Activated naive CD8-positive, alpha-beta T cell treated with anti-CD3 and anti-CD28 coated beads for 36 hours (primary cell): ENCODE data around the gene CPB2. TPM values are rescaled to one million over a fixed set of nuclear protein-coding genes. Genes with fewer than 3 reads are reported as not detected.

Experiments used
- DNase-seq: peaks from one replicate; pipeline ENCODE4 v3.0.0; 2021
- H3K27ac Mint-ChIP-seq: one replicate; pipeline ENCODE4 v1.8.0; 2022; ENCODE audit warnings: mild to moderate bottlenecking, moderate library complexity, mixed read lengths
- H3K27me3 Mint-ChIP-seq: one replicate; pipeline ENCODE4 v1.8.0; 2022; ENCODE audit warnings: mild to moderate bottlenecking, mixed read lengths
- H3K36me3 Mint-ChIP-seq: one replicate; pipeline ENCODE4 v1.8.0; 2021; ENCODE audit warnings: mild to moderate bottlenecking, mixed read lengths
- H3K4me1 Mint-ChIP-seq: one replicate; pipeline ENCODE4 v1.8.0; 2021; ENCODE audit warnings: mixed read lengths
- H3K4me3 Mint-ChIP-seq: one replicate; pipeline ENCODE4 v1.8.0; 2022; ENCODE audit warnings: mild to moderate bottlenecking, moderate library complexity, mixed read lengths
- H3K9me3 Mint-ChIP-seq: one replicate; pipeline ENCODE4 v1.8.0; 2022; ENCODE audit warnings: mixed read lengths
- total RNA-seq, 2 experiments: library from RNA; stranded (reverse); gene quantifications; one replicate each; pipeline ENCODE4 v1.2.3, GENCODE V29; 2021

Gene CPB2
- total RNA-seq, 2 experiments from 2014 or later: not detected

GRCh38 chr13:46088821-46089562, 15.8 kb downstream of the CPB2 start:
- Mint-ChIP-seq H3K9me3 (no peaks in the 10 kb centered on the region), H3K27me3 (peaks cover 3% of the 10 kb centered on the region), H3K4me3 (no peak overlapping the region), H3K36me3 (no peaks in the 10 kb centered on the region), H3K4me1 (no peaks in the 10 kb centered on the region), H3K27ac (no peak overlapping the region)
- no peak for DNase-seq

GRCh38 chr13:46087481-46087880, 17.4 kb downstream of the CPB2 start:
- H3K4me3 Mint-ChIP-seq: no peak overlapping the region
- H3K4me1 Mint-ChIP-seq: no peaks in the 10 kb centered on the region
- peaks cover 3% of the 10 kb centered on the region for H3K27me3 Mint-ChIP-seq
- no peak overlapping the region for H3K27ac Mint-ChIP-seq
- no peaks in the 10 kb centered on the region for H3K9me3 Mint-ChIP-seq
- no peaks in the 10 kb centered on the region for H3K36me3 Mint-ChIP-seq
- DNase-seq: no peak

GRCh38 chr13:46086985-46087384, 17.8 kb downstream of the CPB2 start:
- no peaks in the 10 kb centered on the region for H3K4me1 Mint-ChIP-seq
- DNase-seq: no peak
- H3K4me3 Mint-ChIP-seq: no peak overlapping the region
- H3K36me3 Mint-ChIP-seq: no peaks in the 10 kb centered on the region
- no peaks in the 10 kb centered on the region for H3K9me3 Mint-ChIP-seq
- peaks cover 1% of the 10 kb centered on the region for H3K27me3 Mint-ChIP-seq
- no peak overlapping the region for H3K27ac Mint-ChIP-seq

GRCh38 chr13:46086421-46086922, 18.4 kb downstream of the CPB2 start:
- no peak overlapping the region for H3K27ac Mint-ChIP-seq
- no peaks in the 10 kb centered on the region for H3K36me3 Mint-ChIP-seq
- no peak for DNase-seq
- H3K9me3 Mint-ChIP-seq: no peaks in the 10 kb centered on the region
- H3K4me3 Mint-ChIP-seq: no peak overlapping the region
- H3K27me3 Mint-ChIP-seq: no peaks in the 10 kb centered on the region
- no peaks in the 10 kb centered on the region for H3K4me1 Mint-ChIP-seq

- Mint-ChIP-seq H3K4me1 (no peaks in the 10 kb centered on the region), H3K4me3 (no peak overlapping the region), H3K27ac (no peak overlapping the region), H3K9me3 (no peaks in the 10 kb centered on the region), H3K27me3 (no peaks in the 10 kb centered on the region), H3K36me3 (no peaks in the 10 kb centered on the region)
- no peak for DNase-seq
Measured at GRCh38 chr13:46085737-46086136, 19.1 kb downstream of the CPB2 start.

GRCh38 chr13:46082324-46082723, 22.5 kb downstream of the CPB2 start:
- no peaks in the 10 kb centered on the region for H3K36me3 Mint-ChIP-seq
- H3K27me3 Mint-ChIP-seq: no peaks in the 10 kb centered on the region
- no peak overlapping the region for H3K27ac Mint-ChIP-seq
- no peak for DNase-seq
- no peaks in the 10 kb centered on the region for H3K9me3 Mint-ChIP-seq
- no peak overlapping the region for H3K4me3 Mint-ChIP-seq
- peaks cover 9% of the 10 kb centered on the region for H3K4me1 Mint-ChIP-seq

- Mint-ChIP-seq H3K27ac (no peak overlapping the region), H3K9me3 (no peaks in the 10 kb centered on the region), H3K27me3 (no peaks in the 10 kb centered on the region), H3K4me1 (peaks cover 9% of the 10 kb centered on the region), H3K4me3 (no peak overlapping the region), H3K36me3 (no peaks in the 10 kb centered on the region)
- DNase-seq: no peak
Measured at GRCh38 chr13:46079770-46080169, 25.1 kb downstream of the CPB2 start.

GRCh38 chr13:46077265-46077664, 27.6 kb downstream of the CPB2 start:
- H3K4me3 Mint-ChIP-seq: no peak overlapping the region

GRCh38 chr13:46076827-46077226, 28.0 kb downstream of the CPB2 start:
- Mint-ChIP-seq H3K27me3 (no peaks in the 10 kb centered on the region), H3K9me3 (no peaks in the 10 kb centered on the region), H3K27ac (no peak overlapping the region), H3K4me1 (peaks cover 9% of the 10 kb centered on the region), H3K36me3 (no peaks in the 10 kb centered on the region), H3K4me3 (no peak overlapping the region)
- no peak for DNase-seq

More at GRCh38 chr13:46077265-46077664, 27.6 kb downstream of the CPB2 start:
- Mint-ChIP-seq H3K4me1 (peaks cover 9% of the 10 kb centered on the region), H3K27me3 (no peaks in the 10 kb centered on the region), H3K36me3 (no peaks in the 10 kb centered on the region), H3K27ac (no peak overlapping the region), H3K9me3 (no peaks in the 10 kb centered on the region)
- DNase-seq: no peak

GRCh38 chr13:46075811-46076210, 29.0 kb downstream of the CPB2 start:
- Mint-ChIP-seq H3K9me3 (no peaks in the 10 kb centered on the region), H3K27me3 (no peaks in the 10 kb centered on the region), H3K27ac (no peak overlapping the region), H3K4me3 (no peak overlapping the region), H3K36me3 (no peaks in the 10 kb centered on the region), H3K4me1 (peaks cover 9% of the 10 kb centered on the region)
- DNase-seq: no peak

- no peak for DNase-seq
- Mint-ChIP-seq H3K4me1 (no peaks in the 10 kb centered on the region), H3K4me3 (no peak overlapping the region), H3K9me3 (no peaks in the 10 kb centered on the region), H3K27ac (no peak overlapping the region), H3K36me3 (no peaks in the 10 kb centered on the region), H3K27me3 (no peaks in the 10 kb centered on the region)
Measured at GRCh38 chr13:46071590-46072249, 33.1 kb downstream of the CPB2 start.

GRCh38 chr13:46063292-46063691, 41.5 kb downstream of the CPB2 start:
- H3K4me3 Mint-ChIP-seq: no peak overlapping the region
- H3K27me3 Mint-ChIP-seq: peaks cover 3% of the 10 kb centered on the region
- peaks cover 3% of the 10 kb centered on the region for H3K4me1 Mint-ChIP-seq

GRCh38 chr13:46062185-46062584, 42.6 kb downstream of the CPB2 start:
- no peak overlapping the region for H3K27ac Mint-ChIP-seq
- H3K4me1 Mint-ChIP-seq: peaks cover 3% of the 10 kb centered on the region
- no peaks in the 10 kb centered on the region for H3K9me3 Mint-ChIP-seq
- no peaks in the 10 kb centered on the region for H3K36me3 Mint-ChIP-seq
- no peak for DNase-seq
- H3K27me3 Mint-ChIP-seq: peaks cover 3% of the 10 kb centered on the region
- H3K4me3 Mint-ChIP-seq: no peak overlapping the region

More at GRCh38 chr13:46063292-46063691, 41.5 kb downstream of the CPB2 start:
- H3K36me3 Mint-ChIP-seq: no peaks in the 10 kb centered on the region
- no peak overlapping the region for H3K27ac Mint-ChIP-seq
- DNase-seq: no peak
- H3K9me3 Mint-ChIP-seq: no peaks in the 10 kb centered on the region

GRCh38 chr13:46059405-46059804, 45.4 kb downstream of the CPB2 start:
- Mint-ChIP-seq H3K4me3 (no peak overlapping the region), H3K36me3 (no peaks in the 10 kb centered on the region), H3K9me3 (no peaks in the 10 kb centered on the region), H3K4me1 (peaks cover 3% of the 10 kb centered on the region), H3K27me3 (peaks cover 4% of the 10 kb centered on the region), H3K27ac (no peak overlapping the region)
- DNase-seq: no peak

- DNase-seq: no peak
- Mint-ChIP-seq H3K4me3 (no peak overlapping the region), H3K4me1 (peaks cover 8% of the 10 kb centered on the region), H3K27me3 (peaks cover 8% of the 10 kb centered on the region), H3K9me3 (no peaks in the 10 kb centered on the region), H3K36me3 (no peaks in the 10 kb centered on the region), H3K27ac (no peak overlapping the region)
Measured at GRCh38 chr13:46058268-46058667, 46.6 kb downstream of the CPB2 start.
